ENCODE data around the gene NUBPL. TPM values are rescaled to one million over a fixed set of nuclear protein-coding genes. Genes with fewer than 3 reads are reported as not detected.

Gene NUBPL
- total RNA-seq, 1 donor from 2014 or later: 19.5 TPM

DNA sequence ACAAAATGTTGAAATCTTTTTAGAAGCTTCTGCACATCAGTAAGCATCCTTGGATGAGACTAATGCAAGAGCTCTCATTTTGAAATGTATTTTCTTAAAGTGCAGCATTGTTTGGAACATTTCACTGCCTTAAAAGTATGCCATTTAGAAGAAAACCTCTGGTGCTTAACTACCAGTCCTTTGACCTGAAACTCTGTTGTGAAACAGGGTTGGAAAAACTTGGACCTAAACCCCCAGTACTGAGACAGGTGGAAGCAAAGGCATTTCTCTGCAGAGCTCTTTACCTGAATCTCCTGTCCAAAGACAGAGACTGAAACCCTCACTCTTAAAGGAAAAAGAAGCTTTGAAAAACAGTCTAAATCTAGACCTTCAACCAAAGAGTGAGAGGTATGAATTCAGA, 207.2 kb downstream of the NUBPL start:
- Mint-ChIP-seq H3K4me1 (ENCODE audit: low read depth) (peaks cover 8% of the 10 kb centered on the region), H3K4me3 (ENCODE audit: low read depth) (no peak overlapping the region), H3K27me3 (no peaks in the 10 kb centered on the region)

DNA sequence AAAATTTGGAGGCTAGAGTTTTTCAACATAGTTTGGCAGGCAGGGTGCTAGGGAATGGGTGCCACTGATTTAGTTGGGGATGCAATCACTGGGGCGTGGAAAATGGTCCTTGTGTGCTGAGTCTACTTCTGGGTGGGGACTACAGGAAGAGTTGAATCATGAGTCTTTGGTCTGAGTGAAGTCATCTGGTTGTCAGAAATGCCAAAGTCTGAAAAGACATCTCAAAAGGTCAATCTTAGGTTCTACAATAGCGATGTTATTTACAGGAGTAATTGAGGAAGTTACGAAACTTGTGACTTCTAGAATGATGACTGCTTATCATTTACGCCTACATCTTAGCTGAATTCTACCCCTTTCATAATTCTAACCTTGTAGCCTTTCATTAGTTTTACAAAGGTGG, 209.1 kb downstream of the NUBPL start:
- H3K36me3 Mint-ChIP-seq (ENCODE audit: insufficient read depth): no peaks in the 10 kb centered on the region
- H3K4me3 Mint-ChIP-seq (ENCODE audit: low read depth): no peak overlapping the region
- peaks cover 8% of the 10 kb centered on the region for H3K4me1 Mint-ChIP-seq (ENCODE audit: low read depth)
- no peak overlapping the region for H3K27ac Mint-ChIP-seq
- peaks cover 4% of the 10 kb centered on the region for H3K9me3 Mint-ChIP-seq (ENCODE audit: low read depth)
- no peak for DNase-seq (ENCODE audit: low spot score, unreplicated experiment)
- TF ChIP-seq, protein P1, sequence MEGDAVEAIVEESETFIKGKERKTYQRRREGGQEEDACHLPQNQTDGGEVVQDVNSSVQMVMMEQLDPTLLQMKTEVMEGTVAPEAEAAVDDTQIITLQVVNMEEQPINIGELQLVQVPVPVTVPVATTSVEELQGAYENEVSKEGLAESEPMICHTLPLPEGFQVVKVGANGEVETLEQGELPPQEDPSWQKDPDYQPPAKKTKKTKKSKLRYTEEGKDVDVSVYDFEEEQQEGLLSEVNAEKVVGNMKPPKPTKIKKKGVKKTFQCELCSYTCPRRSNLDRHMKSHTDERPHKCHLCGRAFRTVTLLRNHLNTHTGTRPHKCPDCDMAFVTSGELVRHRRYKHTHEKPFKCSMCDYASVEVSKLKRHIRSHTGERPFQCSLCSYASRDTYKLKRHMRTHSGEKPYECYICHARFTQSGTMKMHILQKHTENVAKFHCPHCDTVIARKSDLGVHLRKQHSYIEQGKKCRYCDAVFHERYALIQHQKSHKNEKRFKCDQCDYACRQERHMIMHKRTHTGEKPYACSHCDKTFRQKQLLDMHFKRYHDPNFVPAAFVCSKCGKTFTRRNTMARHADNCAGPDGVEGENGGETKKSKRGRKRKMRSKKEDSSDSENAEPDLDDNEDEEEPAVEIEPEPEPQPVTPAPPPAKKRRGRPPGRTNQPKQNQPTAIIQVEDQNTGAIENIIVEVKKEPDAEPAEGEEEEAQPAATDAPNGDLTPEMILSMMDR (IDR thresholded peaks at IDR 0.05; ENCODE audit: unreplicated experiment): no peak
- no peaks in the 10 kb centered on the region for H3K27me3 Mint-ChIP-seq

More for the DNA sequence above, 207.2 kb downstream of the NUBPL start:
- DNase-seq (ENCODE audit: low spot score, unreplicated experiment): no peak
- TF ChIP-seq, protein P1 (IDR thresholded peaks at IDR 0.05; ENCODE audit: unreplicated experiment): no peak
- Mint-ChIP-seq H3K36me3 (ENCODE audit: insufficient read depth) (no peaks in the 10 kb centered on the region), H3K27ac (no peak overlapping the region), H3K9me3 (ENCODE audit: low read depth) (peaks cover 4% of the 10 kb centered on the region)

DNA sequence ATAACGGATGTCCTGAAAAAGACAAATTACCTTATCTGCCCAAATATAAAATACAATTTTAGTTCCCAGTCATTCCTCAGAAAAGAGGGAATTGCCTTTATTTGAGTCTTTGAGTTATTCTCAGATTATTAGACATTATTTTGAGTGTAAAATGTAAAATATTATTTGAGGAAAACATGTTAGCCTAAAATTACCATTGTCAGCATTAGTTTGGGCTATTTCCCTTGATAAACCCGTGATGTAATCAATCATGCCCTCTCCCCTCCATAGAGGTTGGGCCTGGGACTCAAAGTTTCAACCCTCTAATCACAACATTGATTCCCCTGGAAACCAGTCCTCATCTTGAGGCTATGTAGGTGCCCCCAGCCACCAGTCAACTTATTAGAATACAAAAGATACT, 213.4 kb downstream of the NUBPL start:
- H3K4me3 Mint-ChIP-seq (ENCODE audit: low read depth): no peak overlapping the region
- H3K27ac Mint-ChIP-seq: no peak overlapping the region
- TF ChIP-seq, protein P1 (IDR thresholded peaks at IDR 0.05; ENCODE audit: unreplicated experiment): no peak
- H3K4me1 Mint-ChIP-seq (ENCODE audit: low read depth): no peaks in the 10 kb centered on the region
- H3K36me3 Mint-ChIP-seq (ENCODE audit: insufficient read depth): peaks cover 4% of the 10 kb centered on the region
- peaks cover 7% of the 10 kb centered on the region for H3K9me3 Mint-ChIP-seq (ENCODE audit: low read depth)
- DNase-seq (ENCODE audit: low spot score, unreplicated experiment): no peak
- H3K27me3 Mint-ChIP-seq: no peaks in the 10 kb centered on the region

GRCh38 chr14:31777312-31777711, 216.1 kb downstream of the NUBPL start:
- H3K4me1 Mint-ChIP-seq (ENCODE audit: low read depth): no peaks in the 10 kb centered on the region
- H3K27ac Mint-ChIP-seq: no peak overlapping the region
- H3K9me3 Mint-ChIP-seq (ENCODE audit: low read depth): peaks cover 19% of the 10 kb centered on the region
- TF ChIP-seq, protein P1 (IDR thresholded peaks at IDR 0.05; ENCODE audit: unreplicated experiment): no peak
- no peak overlapping the region for H3K4me3 Mint-ChIP-seq (ENCODE audit: low read depth)
- peaks cover 11% of the 10 kb centered on the region for H3K36me3 Mint-ChIP-seq (ENCODE audit: insufficient read depth)
- DNase-seq (ENCODE audit: low spot score, unreplicated experiment): no peak
- no peaks in the 10 kb centered on the region for H3K27me3 Mint-ChIP-seq

GRCh38 chr14:31781578-31781977, 220.4 kb downstream of the NUBPL start:
- peaks cover 10% of the 10 kb centered on the region for H3K36me3 Mint-ChIP-seq (ENCODE audit: insufficient read depth)
- DNase-seq (ENCODE audit: low spot score, unreplicated experiment): no peak
- TF ChIP-seq, protein P1 (IDR thresholded peaks at IDR 0.05; ENCODE audit: unreplicated experiment): no peak
- no peak overlapping the region for H3K27ac Mint-ChIP-seq
- no peaks in the 10 kb centered on the region for H3K27me3 Mint-ChIP-seq
- no peak overlapping the region for H3K4me3 Mint-ChIP-seq (ENCODE audit: low read depth)
- peaks cover 23% of the 10 kb centered on the region for H3K9me3 Mint-ChIP-seq (ENCODE audit: low read depth)
- H3K4me1 Mint-ChIP-seq (ENCODE audit: low read depth): no peaks in the 10 kb centered on the region

All from progenitor cell of endocrine pancreas (in vitro differentiated cells).